K562 (cell line): ENCODE results near the gene DCLK1. TPM values are rescaled to one million over a fixed set of nuclear protein-coding genes. Genes with fewer than 3 reads are reported as not detected.

ENCODE experiments used
- ATAC-seq: fragments of 200-7000 bp; cut with Tn5 transposase; 3 replicates; pipeline ENCODE4 v1.9.1; 2020; ENCODE audit warnings: moderate library complexity
- BruUV-seq: library from RNA; stranded (reverse); fragments of 400-500 nt; replicated peaks from 2 replicates; lab custom pipeline; 2021; lab: Mats Ljungman, UMichigan
- CTCF ChIA-PET: fragments of 300-600 bp; formaldehyde crosslinking; extraction: SDS; loops from one replicate; lab custom pipeline; 2021; ENCODE audit warnings: low intra/inter-chr PET ratio; lab: Yijun Ruan, JAX
- POLR2A ChIA-PET: fragments of 300-600, 350-650 bp; sonication (Branson Sonifier 250); formaldehyde crosslinking; extraction: SDS; loops from one replicate; lab custom pipeline; 2021; ENCODE audit warnings: antibody characterized with exemption, inconsistent platforms; lab: Yijun Ruan, JAX
- DNase-seq, 4 experiments: peaks; one replicate each; pipeline versions ENCODE4 v3.0.0 to v3.0.0-alpha.2; 2011 to 2018; ENCODE audit warnings: low spot score in 3 of 4, mixed read lengths in 3 of 4; ENCODE audit errors: extremely low read depth in 1 of 4
- FAIRE-seq: peaks from 2 replicates; lab custom pipeline; 2011; peaks lifted over from hg19 to GRCh38; lab: Jason Lieb, UNC
- H2AFZ ChIP-seq: 2 replicates; pipeline ENCODE4 v1.6.0; 2011; ENCODE audit warnings: low read depth, low read length, control low read depth, inconsistent platforms
- H3K27ac ChIP-seq: fragments of 200-600 bp; 3 replicates; pipeline ENCODE4 v1.8.0; 2011; ENCODE audit warnings: low read depth, mild to moderate bottlenecking, control low read depth, inconsistent platforms, low read length, moderate library complexity, mixed read lengths; ENCODE audit errors: extremely low read depth
- H3K27me3 ChIP-seq, 2 experiments: fragments of 300-600 bp in 1 of 2; 2 replicates in 1 of 2; 3 replicates in 1 of 2; pipeline versions ENCODE4 v1.6.0 to v1.8.0; 2011; ENCODE audit warnings: inconsistent platforms in 2 of 2, low read length in 2 of 2, mild to moderate bottlenecking in 1 of 2, mixed read lengths in 1 of 2, moderate library complexity in 1 of 2; ENCODE audit not compliant: control insufficient read depth in 2 of 2, insufficient read depth in 2 of 2
- H3K36me3 ChIP-seq: fragments of 300-600 bp; 3 replicates; pipeline ENCODE4 v1.8.0; 2011; ENCODE audit warnings: mild to moderate bottlenecking, low read length, inconsistent platforms; ENCODE audit not compliant: control insufficient read depth, insufficient read depth
- H3K4me1 ChIP-seq, 2 experiments: fragments of 200-600 bp in 1 of 2; replicated peaks in 1 of 2; 2 replicates in 1 of 2; 3 replicates in 1 of 2; pipeline versions ENCODE4 v1.5.1 to v1.8.0; 2011; ENCODE audit warnings: inconsistent platforms in 2 of 2, low read length in 2 of 2, mild to moderate bottlenecking in 1 of 2, mixed read lengths in 1 of 2, moderate library complexity in 1 of 2; ENCODE audit not compliant: control insufficient read depth in 2 of 2, insufficient read depth in 2 of 2
- H3K4me2 ChIP-seq: 2 replicates; pipeline ENCODE4 v1.6.1; 2011; ENCODE audit warnings: low read length, control low read depth, inconsistent platforms, mixed read lengths; ENCODE audit not compliant: insufficient read depth
- H3K4me3 ChIP-seq: fragments of 200-600 bp; sonication (generic), shearing (Covaris generic); 2 replicates; pipeline ENCODE4 v1.5.1; 2016; ENCODE audit warnings: control low read depth, inconsistent platforms
- H3K79me2 ChIP-seq: fragments of 200-600 bp; 3 replicates; pipeline ENCODE4 v1.8.0; 2011; ENCODE audit warnings: low read length, inconsistent platforms; ENCODE audit not compliant: control insufficient read depth, insufficient read depth
- H3K9ac ChIP-seq, 2 experiments: 2 replicates each; pipeline versions ENCODE4 v1.6.0 to v1.6.1; 2011; ENCODE audit warnings: low read depth in 2 of 2, low read length in 2 of 2, control low read depth in 1 of 2, inconsistent platforms in 1 of 2, mild to moderate bottlenecking in 1 of 2, mixed read lengths in 1 of 2; ENCODE audit not compliant: insufficient read depth in 1 of 2
- H3K9me1 ChIP-seq: one replicate; pipeline ENCODE4 v1.6.0; 2011; ENCODE audit warnings: inconsistent platforms, mild to moderate bottlenecking, low read length, moderate library complexity; ENCODE audit not compliant: control insufficient read depth, insufficient read depth
- H3K9me3 ChIP-seq: replicated peaks from 2 replicates; pipeline ENCODE4 v1.5.1; 2011; ENCODE audit warnings: low read depth, low read length, inconsistent platforms; ENCODE audit not compliant: control insufficient read depth, insufficient read depth
- H4K20me1 ChIP-seq: replicated peaks from 2 replicates; pipeline ENCODE4 v1.6.1; 2011; ENCODE audit warnings: low read length, inconsistent platforms, mixed read lengths; ENCODE audit not compliant: control insufficient read depth, insufficient read depth
- FOXJ3 ChIP-seq: sonication (generic); formaldehyde crosslinking; IDR thresholded peaks from 2 replicates; pipeline ENCODE4 v1.4.0; 2020; ENCODE audit warnings: mild to moderate bottlenecking, missing genetic modification reagents
- HNRNPLL ChIP-seq: fragments of 200-400 bp; formaldehyde crosslinking; IDR thresholded peaks from 2 replicates; pipeline ENCODE4 v1.6.1; 2017; ENCODE audit warnings: low read length, low read depth, mild to moderate bottlenecking; ENCODE audit not compliant: poor library complexity, severe bottlenecking
- KDM5B ChIP-seq: fragments of 200-600 bp; sonication (generic); IDR thresholded peaks from 2 replicates; pipeline ENCODE4 v1.6.1; 2012; ENCODE audit warnings: low read depth, mild to moderate bottlenecking, moderate library complexity, low read length, control low read depth, inconsistent platforms; ENCODE audit not compliant: insufficient replicate concordance
- MXI1 ChIP-seq: IDR thresholded peaks from 2 replicates; pipeline ENCODE4 v1.6.1; 2011; ENCODE audit warnings: low read depth, mild to moderate bottlenecking, improper control_type of control experiment, low read length
- NFRKB ChIP-seq: fragments of 450-650 bp; IDR thresholded peaks from 2 replicates; pipeline ENCODE4 v1.6.1; 2016; ENCODE audit warnings: low read depth
- POLR2G ChIP-seq: fragments of 200-400 bp; formaldehyde crosslinking; IDR thresholded peaks from 2 replicates; pipeline ENCODE4 v1.6.1; 2017; ENCODE audit warnings: low read depth, mild to moderate bottlenecking, antibody characterized with exemption, low read length, moderate library complexity
- RBFOX2 ChIP-seq: fragments of 200-400 bp; formaldehyde crosslinking; IDR thresholded peaks from 2 replicates; pipeline ENCODE4 v1.6.1; 2017; ENCODE audit warnings: low read depth, mild to moderate bottlenecking, low read length, moderate library complexity
- SREBF2 ChIP-seq: sonication (generic); formaldehyde crosslinking; IDR thresholded peaks from 2 replicates; pipeline ENCODE4 v1.4.0; 2020; ENCODE audit warnings: mild to moderate bottlenecking, missing genetic modification reagents
- U2AF2 ChIP-seq: fragments of 200-400 bp; formaldehyde crosslinking; optimal IDR thresholded peaks from 2 replicates; pipeline ENCODE3; 2017; ENCODE audit warnings: low read depth, mild to moderate bottlenecking, low read length
- ZC3H8 ChIP-seq: fragments of 450-650 bp; IDR thresholded peaks from 2 replicates; pipeline ENCODE4 v1.6.1; 2017
- ZNF263 ChIP-seq: sonication (generic); formaldehyde crosslinking; IDR thresholded peaks from 2 replicates; pipeline ENCODE4 v1.8.0; 2022; ENCODE audit warnings: mild to moderate bottlenecking, missing genetic modification reagents, borderline replicate concordance
- ZNF311 ChIP-seq: fragments of 250-450 bp; sonication (Bioruptor Pico); IDR thresholded peaks from 2 replicates; pipeline ENCODE4 v1.4.0; 2020; ENCODE audit warnings: mild to moderate bottlenecking, moderate library complexity
- ZNF41 ChIP-seq: fragments of 250-450 bp; sonication (Bioruptor Pico); conservative IDR thresholded peaks from 2 replicates; pipeline ENCODE4 v1.4.0; 2020; ENCODE audit warnings: mild to moderate bottlenecking
- WGBS: fragments of 100-300 bp; shearing (Covaris generic); methylation state at CpG from one replicate; pipeline ENCODE4 v1.1.6; 2016; ENCODE audit warnings: low coverage, mixed read lengths; ENCODE audit not compliant: insufficient coverage; ENCODE audit errors: missing lambda C conversion rate; 5-methylcytosine and 5-hydroxymethylcytosine counted together
- in situ Hi-C: fragments of 300-500 bp; cut with MboI; formaldehyde crosslinking; loops from 4 replicates; pipeline ENCODE4 v1.15.0; 2018; ENCODE audit warnings: inconsistent platforms, mixed read lengths
- intact Hi-C: fragments of 100-400 bp; cut with micrococcal nuclease; formaldehyde crosslinking; loops from 2 replicates; pipeline ENCODE4 v1.14.2; 2022
- polyA plus RNA-seq, 8 experiments: library from polyadenylated mRNA; depleted of rRNA in 4 of 8; stranded (reverse) in 5 of 8; unstranded in 3 of 8; fragments of >200 nt; fragmentation: Nextera tagmentation in 2 of 8; fragmentation: Illumina TruSeq in 1 of 8; extraction: Ambion mirVana in 2 of 8; extraction: Trizol in 1 of 8; gene quantifications; 2 replicates each; pipeline versions ENCODE4 v1.2.1 to v1.2.3, GENCODE V29; 2011 to 2014; ENCODE audit warnings: inconsistent platforms in 1 of 8, missing spikeins in 1 of 8
- total RNA-seq, 7 experiments: library from RNA; depleted of rRNA in 6 of 7; stranded (reverse); fragments of >200 nt in 6 of 7; fragmentation: Illumina TruSeq in 2 of 7; extraction: Trizol in 2 of 7; gene quantifications; 2 replicates each; pipeline versions ENCODE4 v1.2.1 to v1.2.3, GENCODE V29; 2011 to 2021; ENCODE audit warnings: low replicate concordance in 1 of 7
- TF ChIP-seq, protein P1 (sequence below), 2 experiments: fragments of 200-800 bp in 1 of 2; sonication (Bioruptor generic) in 1 of 2; sonication (generic) in 1 of 2; formaldehyde crosslinking in 1 of 2; IDR thresholded peaks in 1 of 2; conservative IDR thresholded peaks in 1 of 2; 2 replicates each; pipeline versions ENCODE4 v1.5.0 to v1.6.1; 2016 to 2020; ENCODE audit warnings: missing compliant biosample characterization in 1 of 2, missing genetic modification characterization in 1 of 2, missing genetic modification reagents in 1 of 2
- TF ChIP-seq, protein P2 (sequence below): fragments of 150-350 bp; IDR thresholded peaks from 2 replicates; pipeline ENCODE4 v1.6.1; 2014; ENCODE audit warnings: low read depth, mild to moderate bottlenecking, low read length, borderline replicate concordance

The DCLK1 gene
- total and polyA plus RNA-seq, 9 of the 15 experiments (the other 6 are each of a cell fraction or from before 2014, with no cell fraction given): 0.07 TPM; not detected in 8

- TF ChIP-seq, protein P1, sequence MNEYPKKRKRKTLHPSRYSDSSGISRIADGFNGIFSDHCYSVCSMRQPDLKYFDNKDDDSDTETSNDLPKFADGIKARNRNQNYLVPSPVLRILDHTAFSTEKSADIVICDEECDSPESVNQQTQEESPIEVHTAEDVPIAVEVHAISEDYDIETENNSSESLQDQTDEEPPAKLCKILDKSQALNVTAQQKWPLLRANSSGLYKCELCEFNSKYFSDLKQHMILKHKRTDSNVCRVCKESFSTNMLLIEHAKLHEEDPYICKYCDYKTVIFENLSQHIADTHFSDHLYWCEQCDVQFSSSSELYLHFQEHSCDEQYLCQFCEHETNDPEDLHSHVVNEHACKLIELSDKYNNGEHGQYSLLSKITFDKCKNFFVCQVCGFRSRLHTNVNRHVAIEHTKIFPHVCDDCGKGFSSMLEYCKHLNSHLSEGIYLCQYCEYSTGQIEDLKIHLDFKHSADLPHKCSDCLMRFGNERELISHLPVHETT (CRISPR knock-in tag; conservative IDR thresholded peaks at IDR 0.05 in 1 of 2, IDR thresholded peaks at IDR 0.05 in 1 of 2): no peak
- TF ChIP-seq ZNF263: no peak
- TF ChIP-seq NFRKB: no peak
These were observed 365.8 kb downstream of the DCLK1 start (continued) for GRCh38 chr13:35765366-35765765.

- 4% methylated on average over 4 of the region's 4 CpGs for WGBS
- no peaks in the 10 kb centered on the region for H3K27me3 ChIP-seq
- DNase-seq (no peak), FAIRE-seq (no peak), ATAC-seq (no peak)
- intact Hi-C loops (no loop called here), in situ Hi-C loops (no loop called here)
- no peaks in the 10 kb centered on the region for H4K20me1 ChIP-seq
- CTCF ChIA-PET: no interaction called here
- H3K4me2 ChIP-seq: no peak overlapping the region
- POLR2A ChIA-PET: interaction anchor here (0.9 kb wide), 1 partner anchor 32 kb away, joined by 3 read pairs; no protein-coding TSS in a partner anchor
- no peaks in the 10 kb centered on the region for H3K4me1 ChIP-seq
- no peak overlapping the region for H3K27ac ChIP-seq
- no peaks in the 10 kb centered on the region for H3K9me3 ChIP-seq
- no peak overlapping the region for H3K9ac ChIP-seq
- no peak overlapping the region for H2AFZ ChIP-seq
- BruUV-seq: no TSS peak
- H3K4me3 ChIP-seq: no peak overlapping the region
- H3K36me3 ChIP-seq: no peaks in the 10 kb centered on the region
- no peaks in the 10 kb centered on the region for H3K9me1 ChIP-seq
- H3K79me2 ChIP-seq: no peaks in the 10 kb centered on the region
- TF ChIP-seq FOXJ3 (CRISPR knock-in tag) (no peak), RBFOX2 (no peak), KDM5B (no peak), POLR2G (no peak), HNRNPLL (no peak), ZC3H8 (no peak), U2AF2 (no peak), ZNF41 (no peak), SREBF2 (CRISPR knock-in tag) (no peak), ZNF311 (CRISPR knock-in tag) (no peak), MXI1 (no peak)
- TF ChIP-seq, protein P2, sequence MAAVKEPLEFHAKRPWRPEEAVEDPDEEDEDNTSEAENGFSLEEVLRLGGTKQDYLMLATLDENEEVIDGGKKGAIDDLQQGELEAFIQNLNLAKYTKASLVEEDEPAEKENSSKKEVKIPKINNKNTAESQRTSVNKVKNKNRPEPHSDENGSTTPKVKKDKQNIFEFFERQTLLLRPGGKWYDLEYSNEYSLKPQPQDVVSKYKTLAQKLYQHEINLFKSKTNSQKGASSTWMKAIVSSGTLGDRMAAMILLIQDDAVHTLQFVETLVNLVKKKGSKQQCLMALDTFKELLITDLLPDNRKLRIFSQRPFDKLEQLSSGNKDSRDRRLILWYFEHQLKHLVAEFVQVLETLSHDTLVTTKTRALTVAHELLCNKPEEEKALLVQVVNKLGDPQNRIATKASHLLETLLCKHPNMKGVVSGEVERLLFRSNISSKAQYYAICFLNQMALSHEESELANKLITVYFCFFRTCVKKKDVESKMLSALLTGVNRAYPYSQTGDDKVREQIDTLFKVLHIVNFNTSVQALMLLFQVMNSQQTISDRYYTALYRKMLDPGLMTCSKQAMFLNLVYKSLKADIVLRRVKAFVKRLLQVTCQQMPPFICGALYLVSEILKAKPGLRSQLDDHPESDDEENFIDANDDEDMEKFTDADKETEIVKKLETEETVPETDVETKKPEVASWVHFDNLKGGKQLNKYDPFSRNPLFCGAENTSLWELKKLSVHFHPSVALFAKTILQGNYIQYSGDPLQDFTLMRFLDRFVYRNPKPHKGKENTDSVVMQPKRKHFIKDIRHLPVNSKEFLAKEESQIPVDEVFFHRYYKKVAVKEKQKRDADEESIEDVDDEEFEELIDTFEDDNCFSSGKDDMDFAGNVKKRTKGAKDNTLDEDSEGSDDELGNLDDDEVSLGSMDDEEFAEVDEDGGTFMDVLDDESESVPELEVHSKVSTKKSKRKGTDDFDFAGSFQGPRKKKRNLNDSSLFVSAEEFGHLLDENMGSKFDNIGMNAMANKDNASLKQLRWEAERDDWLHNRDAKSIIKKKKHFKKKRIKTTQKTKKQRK: no peak
These were observed 366.7 kb downstream of the DCLK1 start for GRCh38 chr13:35764326-35765015.
